Osteoblast (primary cell): ENCODE results near the gene TNNI3K. TPM values are rescaled to one million over a fixed set of nuclear protein-coding genes. Genes with fewer than 3 reads are reported as not detected.
A peak's percentile ranks its signal among the peaks of the same experiment; 100 is the strongest.

Experiments
- DNase-seq: peaks from one replicate; pipeline ENCODE4 v3.0.0; 2011; ENCODE audit warnings: low spot score, mixed read lengths; ENCODE audit not compliant: insufficient read length; ENCODE audit errors: missing footprints
- H2AFZ ChIP-seq: 2 replicates; pipeline ENCODE4 v1.6.0; 2011; ENCODE audit warnings: mild to moderate bottlenecking, low read length
- H3K27ac ChIP-seq: 2 replicates; pipeline ENCODE4 v1.5.1; 2011; ENCODE audit warnings: mild to moderate bottlenecking, low read depth, low read length, moderate library complexity
- H3K27me3 ChIP-seq: 2 replicates; pipeline ENCODE4 v1.6.0; 2012; ENCODE audit warnings: mild to moderate bottlenecking, control low read depth, inconsistent platforms, low read length, moderate library complexity; ENCODE audit not compliant: insufficient read depth
- H3K36me3 ChIP-seq: 2 replicates; pipeline ENCODE4 v1.5.1; 2011; ENCODE audit warnings: mild to moderate bottlenecking, low read length, control low read depth, moderate library complexity; ENCODE audit not compliant: insufficient read depth
- H3K4me1 ChIP-seq: 2 replicates; pipeline ENCODE4 v1.5.1; 2011; ENCODE audit warnings: mild to moderate bottlenecking, low read length, control low read depth, moderate library complexity; ENCODE audit not compliant: insufficient read depth
- H3K4me2 ChIP-seq: 2 replicates; pipeline ENCODE4 v1.6.0; 2011; ENCODE audit warnings: mild to moderate bottlenecking, low read length; ENCODE audit not compliant: insufficient read depth
- H3K4me3 ChIP-seq: fragments of 200-600 bp; sonication (generic); 3 replicates; pipeline ENCODE4 v1.5.1; 2012; ENCODE audit warnings: mild to moderate bottlenecking, low read length, inconsistent platforms; ENCODE audit not compliant: insufficient read depth
- H3K79me2 ChIP-seq: 2 replicates; pipeline ENCODE4 v1.6.0; 2012; ENCODE audit warnings: mild to moderate bottlenecking, low read length, control low read depth, inconsistent platforms; ENCODE audit not compliant: insufficient read depth
- H3K9me3 ChIP-seq: 2 replicates; pipeline ENCODE4 v1.5.1; 2011; ENCODE audit warnings: low read depth, low read length, control low read depth
- H4K20me1 ChIP-seq: 2 replicates; pipeline ENCODE4 v1.6.0; 2012; ENCODE audit warnings: mild to moderate bottlenecking, low read length, control low read depth; ENCODE audit not compliant: insufficient read depth
- total RNA-seq: library from RNA; depleted of rRNA; stranded (reverse); fragments of >200 nt; gene quantifications from 2 replicates; pipeline ENCODE4 v1.2.3, GENCODE V29; 2012
- TF ChIP-seq, protein P1 (sequence below): IDR thresholded peaks from 2 replicates; pipeline ENCODE4 v1.5.1; 2011; ENCODE audit warnings: mild to moderate bottlenecking, low read depth, low read length, moderate library complexity; ENCODE audit errors: extremely low read depth

The TNNI3K gene
- total RNA-seq, 1 donor = 0.72 TPM

DNA sequence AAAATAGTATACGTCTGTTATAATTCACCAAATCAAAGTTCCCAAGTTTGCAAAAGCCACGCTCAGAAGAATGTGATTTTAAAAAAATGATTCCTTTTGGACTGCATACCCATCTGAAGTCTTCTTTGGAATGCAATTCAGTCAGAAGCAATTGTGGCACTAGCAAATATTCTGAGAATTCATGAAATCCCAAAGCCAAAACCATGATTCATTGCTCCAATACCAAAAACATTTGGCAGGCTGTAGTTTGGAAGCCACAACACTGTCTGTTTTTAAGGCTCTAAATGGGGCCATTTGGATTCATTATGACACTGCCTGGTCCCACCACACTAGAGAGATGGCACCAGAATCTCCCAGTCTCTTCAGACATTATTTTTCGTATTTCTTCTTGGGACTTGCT, 299.1 kb downstream of the TNNI3K start:
- DNase-seq = peak; percentile 38
- Histone ChIP-seq H3K9me3 (no peaks in the 10 kb centered on the region), H3K4me1 (no peaks in the 10 kb centered on the region), H3K4me2 (no peak overlapping the region), H3K79me2 (no peaks in the 10 kb centered on the region), H3K4me3 (no peak overlapping the region), H3K27me3 (no peaks in the 10 kb centered on the region), H2AFZ (no peak overlapping the region), H4K20me1 (no peaks in the 10 kb centered on the region), H3K27ac (no peak overlapping the region), H3K36me3 (no peaks in the 10 kb centered on the region)
- TF ChIP-seq, protein P1, sequence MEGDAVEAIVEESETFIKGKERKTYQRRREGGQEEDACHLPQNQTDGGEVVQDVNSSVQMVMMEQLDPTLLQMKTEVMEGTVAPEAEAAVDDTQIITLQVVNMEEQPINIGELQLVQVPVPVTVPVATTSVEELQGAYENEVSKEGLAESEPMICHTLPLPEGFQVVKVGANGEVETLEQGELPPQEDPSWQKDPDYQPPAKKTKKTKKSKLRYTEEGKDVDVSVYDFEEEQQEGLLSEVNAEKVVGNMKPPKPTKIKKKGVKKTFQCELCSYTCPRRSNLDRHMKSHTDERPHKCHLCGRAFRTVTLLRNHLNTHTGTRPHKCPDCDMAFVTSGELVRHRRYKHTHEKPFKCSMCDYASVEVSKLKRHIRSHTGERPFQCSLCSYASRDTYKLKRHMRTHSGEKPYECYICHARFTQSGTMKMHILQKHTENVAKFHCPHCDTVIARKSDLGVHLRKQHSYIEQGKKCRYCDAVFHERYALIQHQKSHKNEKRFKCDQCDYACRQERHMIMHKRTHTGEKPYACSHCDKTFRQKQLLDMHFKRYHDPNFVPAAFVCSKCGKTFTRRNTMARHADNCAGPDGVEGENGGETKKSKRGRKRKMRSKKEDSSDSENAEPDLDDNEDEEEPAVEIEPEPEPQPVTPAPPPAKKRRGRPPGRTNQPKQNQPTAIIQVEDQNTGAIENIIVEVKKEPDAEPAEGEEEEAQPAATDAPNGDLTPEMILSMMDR = no peak

- TF ChIP-seq, protein P1 = no peak
- Histone ChIP-seq H2AFZ (no peak overlapping the region), H3K9me3 (no peaks in the 10 kb centered on the region), H4K20me1 (no peaks in the 10 kb centered on the region), H3K36me3 (no peaks in the 10 kb centered on the region), H3K27ac (no peak overlapping the region), H3K79me2 (no peaks in the 10 kb centered on the region), H3K27me3 (no peaks in the 10 kb centered on the region), H3K4me3 (no peak overlapping the region), H3K4me2 (no peak overlapping the region), H3K4me1 (no peaks in the 10 kb centered on the region)
- peak; percentile 61 for DNase-seq
These were observed 310.6 kb downstream of the TNNI3K start for GRCh38 chr1:74545821-74546220.

DNA sequence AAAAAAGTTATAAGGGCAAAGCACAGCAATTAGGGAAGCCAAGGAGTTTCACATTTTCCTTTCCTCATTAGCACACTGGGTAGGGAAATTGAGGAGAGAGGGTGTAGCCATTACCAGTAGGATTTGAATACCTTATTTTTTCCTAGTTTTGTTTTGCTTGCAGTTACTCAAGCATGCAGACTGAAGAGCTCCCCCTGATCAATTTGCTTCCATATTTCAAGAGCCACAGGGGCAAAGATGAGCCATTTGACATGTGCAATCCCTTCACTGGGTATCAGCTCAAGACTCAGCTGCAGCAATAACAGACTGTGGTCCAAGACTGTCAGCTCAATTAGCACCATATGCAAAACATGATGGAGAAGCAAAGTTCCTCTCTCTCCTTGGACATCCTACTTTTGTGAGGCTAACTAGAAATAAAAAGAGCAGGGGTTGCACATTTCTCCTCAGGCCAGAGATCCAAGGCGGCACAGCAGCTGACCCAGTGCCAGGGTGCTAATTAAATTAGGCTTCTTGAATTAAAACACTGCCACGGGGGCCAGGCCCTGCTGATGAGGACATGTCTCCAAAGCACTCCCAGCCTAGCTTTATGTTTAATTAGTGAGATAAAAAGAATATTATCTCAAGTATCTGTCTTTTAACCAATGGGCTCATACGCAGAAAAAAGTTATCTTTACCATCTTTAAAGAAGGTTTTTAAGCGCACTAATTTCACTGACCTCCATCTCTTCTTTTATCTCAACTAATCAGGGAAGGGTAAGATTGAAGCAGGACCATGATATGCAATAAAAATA, 314.0 kb downstream of the TNNI3K start:
- TF ChIP-seq, protein P1 = no peak
- no peaks in the 10 kb centered on the region for H3K27me3 ChIP-seq
- no peak overlapping the region for H3K27ac ChIP-seq
- no peak overlapping the region for H3K4me2 ChIP-seq
- no peak for DNase-seq
- no peak overlapping the region for H2AFZ ChIP-seq
- H3K9me3 ChIP-seq = no peaks in the 10 kb centered on the region
- H3K4me3 ChIP-seq = no peak overlapping the region
- H3K4me1 ChIP-seq = no peaks in the 10 kb centered on the region
- H4K20me1 ChIP-seq = no peaks in the 10 kb centered on the region
- H3K36me3 ChIP-seq = no peaks in the 10 kb centered on the region
- H3K79me2 ChIP-seq = no peaks in the 10 kb centered on the region

- no peaks in the 10 kb centered on the region for H3K4me1 ChIP-seq
- H3K79me2 ChIP-seq = no peaks in the 10 kb centered on the region
- TF ChIP-seq, protein P1 = no peak
- no peak overlapping the region for H2AFZ ChIP-seq
- no peaks in the 10 kb centered on the region for H3K36me3 ChIP-seq
- no peaks in the 10 kb centered on the region for H4K20me1 ChIP-seq
- no peak for DNase-seq
- H3K4me3 ChIP-seq = no peak overlapping the region
- H3K27me3 ChIP-seq = no peaks in the 10 kb centered on the region
- no peaks in the 10 kb centered on the region for H3K9me3 ChIP-seq
- no peak overlapping the region for H3K27ac ChIP-seq
- H3K4me2 ChIP-seq = no peak overlapping the region
These were observed 314.7 kb downstream of the TNNI3K start for GRCh38 chr1:74549932-74550331.
